A549 (cell line): Measurements from ENCODE around the gene NPIPB8.

Experiments
- CBX2 ChIP-seq: fragments of 200-600 bp; sonication (generic); IDR thresholded peaks from 2 replicates; pipeline ENCODE4 v1.6.1; 2016; ENCODE audit warnings: low read depth, mild to moderate bottlenecking, borderline replicate concordance
- KDM5A ChIP-seq: fragments of 200-600 bp; sonication (generic); IDR thresholded peaks from 2 replicates; pipeline ENCODE4 v1.6.1; 2016; ENCODE audit warnings: antibody characterized with exemption, mild to moderate bottlenecking
- POLR2A ChIP-seq: IDR thresholded peaks from 2 replicates; pipeline ENCODE4 v1.6.1; 2012; ENCODE audit warnings: mild to moderate bottlenecking, low read length
- RCOR1 ChIP-seq: fragments of 150-350 bp; IDR thresholded peaks from 2 replicates; pipeline ENCODE4 v1.6.1; 2014; ENCODE audit warnings: antibody characterized with exemption, low read length, low read depth
- RFX5 ChIP-seq: fragments of 450-650 bp; IDR thresholded peaks from 2 replicates; pipeline ENCODE4 v1.7.1; 2014; ENCODE audit warnings: antibody characterized with exemption, mild to moderate bottlenecking, moderate library complexity
- SMC3 ChIP-seq: fragments of >200 bp; sonication (Bioruptor Twin); formaldehyde crosslinking; IDR thresholded peaks from 3 replicates; pipeline ENCODE4 v1.6.1; 2018; ENCODE audit warnings: inconsistent platforms
- TF ChIP-seq, protein P1 (sequence below): fragments of >200 bp; sonication (Bioruptor Twin); formaldehyde crosslinking; IDR thresholded peaks from 3 replicates; pipeline ENCODE4 v1.5.1; 2016

DNA sequence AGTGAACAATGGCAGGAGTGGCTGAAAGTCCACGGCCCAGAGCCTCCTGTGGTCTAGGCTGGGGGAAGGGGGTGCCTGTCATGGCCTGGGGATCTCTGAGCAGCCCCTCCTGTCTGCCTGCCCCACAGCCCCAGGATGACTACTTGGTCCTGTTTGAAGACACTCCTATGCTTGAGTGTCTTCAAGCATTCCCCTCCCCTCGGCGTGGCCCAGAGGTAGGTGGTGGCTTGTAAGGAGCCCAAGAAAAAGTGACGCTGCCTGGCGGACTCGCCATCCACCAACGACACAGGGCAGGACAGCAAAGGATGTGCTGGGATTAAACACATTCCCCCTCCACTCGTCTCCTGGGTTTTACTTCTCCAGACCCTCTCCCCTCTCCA lies 33.7 kb upstream of the NPIPB8 start:
- TF ChIP-seq RFX5 = no peak
- no peak for TF ChIP-seq CBX2
- no peak for TF ChIP-seq SMC3
- no peak for TF ChIP-seq RCOR1
- TF ChIP-seq POLR2A = no peak
- TF ChIP-seq, protein P1, sequence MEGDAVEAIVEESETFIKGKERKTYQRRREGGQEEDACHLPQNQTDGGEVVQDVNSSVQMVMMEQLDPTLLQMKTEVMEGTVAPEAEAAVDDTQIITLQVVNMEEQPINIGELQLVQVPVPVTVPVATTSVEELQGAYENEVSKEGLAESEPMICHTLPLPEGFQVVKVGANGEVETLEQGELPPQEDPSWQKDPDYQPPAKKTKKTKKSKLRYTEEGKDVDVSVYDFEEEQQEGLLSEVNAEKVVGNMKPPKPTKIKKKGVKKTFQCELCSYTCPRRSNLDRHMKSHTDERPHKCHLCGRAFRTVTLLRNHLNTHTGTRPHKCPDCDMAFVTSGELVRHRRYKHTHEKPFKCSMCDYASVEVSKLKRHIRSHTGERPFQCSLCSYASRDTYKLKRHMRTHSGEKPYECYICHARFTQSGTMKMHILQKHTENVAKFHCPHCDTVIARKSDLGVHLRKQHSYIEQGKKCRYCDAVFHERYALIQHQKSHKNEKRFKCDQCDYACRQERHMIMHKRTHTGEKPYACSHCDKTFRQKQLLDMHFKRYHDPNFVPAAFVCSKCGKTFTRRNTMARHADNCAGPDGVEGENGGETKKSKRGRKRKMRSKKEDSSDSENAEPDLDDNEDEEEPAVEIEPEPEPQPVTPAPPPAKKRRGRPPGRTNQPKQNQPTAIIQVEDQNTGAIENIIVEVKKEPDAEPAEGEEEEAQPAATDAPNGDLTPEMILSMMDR = no peak
- TF ChIP-seq KDM5A = no peak
